Cardiac muscle cell (in vitro differentiated cells and primary cell): ENCODE data around the gene RFXAP. TPM values are rescaled to one million over a fixed set of nuclear protein-coding genes. Genes with fewer than 3 reads are reported as not detected.
A peak's percentile ranks its signal among the peaks of the same experiment; 100 is the strongest.

Experiments
- DNase-seq, 2 donors: peaks; one replicate each; pipeline versions ENCODE4 v3.0.0 to v3.0.0-alpha.2; 2010 to 2017; ENCODE audit warnings: low read depth in 1 of 2, low spot score in 1 of 2
- H3K27ac ChIP-seq: fragments of 200-600 bp; sonication (generic); 2 replicates; pipeline ENCODE4 v1.5.1; 2016
- H3K27me3 ChIP-seq: fragments of 200-600 bp; sonication (generic); 2 replicates; pipeline ENCODE4 v1.6.0; 2016; ENCODE audit warnings: control low read depth
- H3K36me3 ChIP-seq: fragments of 200-600 bp; sonication (generic); 2 replicates; pipeline ENCODE4 v1.5.1; 2016; ENCODE audit warnings: control low read depth
- H3K4me1 ChIP-seq: fragments of 200-600 bp; sonication (generic); 2 replicates; pipeline ENCODE4 v1.8.1; 2017; ENCODE audit warnings: low read depth, mild to moderate bottlenecking, mixed run types
- H3K4me3 ChIP-seq: fragments of 200-600 bp; sonication (generic); 2 replicates; pipeline ENCODE4 v1.5.1; 2016; ENCODE audit warnings: mild to moderate bottlenecking
- H3K9me3 ChIP-seq: fragments of 200-600 bp; sonication (generic); 2 replicates; pipeline ENCODE4 v1.5.1; 2017; ENCODE audit warnings: low read depth, mild to moderate bottlenecking, control low read depth
- CTCF ChIP-seq: IDR thresholded peaks from 2 replicates; pipeline ENCODE4 v1.5.1; 2012; ENCODE audit warnings: low read depth, mild to moderate bottlenecking, low read length
- polyA plus RNA-seq: library from polyadenylated mRNA; unstranded; fragments of >200 nt; fragmentation: Nextera tagmentation; extraction: Ambion mirVana; gene quantifications from 2 replicates; pipeline ENCODE4 v1.2.1, GENCODE V29; 2016
- total RNA-seq: library from RNA; depleted of rRNA; stranded (reverse); fragments of >200 nt; gene quantifications from 2 replicates; pipeline ENCODE4 v1.2.3, GENCODE V29; 2016

RFXAP gene
- total and polyA plus RNA-seq, 2 experiments from 2014 or later: 10.5 TPM

GRCh38 chr13:36857253-36857652 is 38.2 kb downstream of the RFXAP start:
- no peak for TF ChIP-seq CTCF
- no peaks in the 10 kb centered on the region for H3K9me3 ChIP-seq
- no peak overlapping the region for H3K27ac ChIP-seq
- H3K4me3 ChIP-seq: no peak overlapping the region
- H3K27me3 ChIP-seq: no peaks in the 10 kb centered on the region
- H3K36me3 ChIP-seq: peaks cover 25% of the 10 kb centered on the region
- no peak for DNase-seq
- H3K4me1 ChIP-seq: peaks cover 6% of the 10 kb centered on the region

GRCh38 chr13:36858290-36858689 is 39.3 kb downstream of the RFXAP start:
- H3K27ac ChIP-seq: no peak overlapping the region
- H3K9me3 ChIP-seq: no peaks in the 10 kb centered on the region
- peak; percentile 69 to 80 for DNase-seq
- peaks cover 6% of the 10 kb centered on the region for H3K4me1 ChIP-seq
- no peaks in the 10 kb centered on the region for H3K27me3 ChIP-seq
- peaks cover 17% of the 10 kb centered on the region for H3K36me3 ChIP-seq
- peak; percentile 54 for TF ChIP-seq CTCF
- H3K4me3 ChIP-seq: no peak overlapping the region

GRCh38 chr13:36859259-36859658 is 40.2 kb downstream of the RFXAP start:
- Histone ChIP-seq H3K4me1 (peaks cover 6% of the 10 kb centered on the region), H3K36me3 (peaks cover 16% of the 10 kb centered on the region), H3K27ac (no peak overlapping the region), H3K27me3 (no peaks in the 10 kb centered on the region), H3K9me3 (no peaks in the 10 kb centered on the region), H3K4me3 (no peak overlapping the region)
- no peak for DNase-seq
- TF ChIP-seq CTCF: no peak

- H3K36me3 ChIP-seq: peaks cover 24% of the 10 kb centered on the region
- H3K4me3 ChIP-seq: no peak overlapping the region
- TF ChIP-seq CTCF: no peak
- peak overlapping the region; percentile 26 for H3K27ac ChIP-seq
- no peaks in the 10 kb centered on the region for H3K27me3 ChIP-seq
- H3K4me1 ChIP-seq: peaks cover 6% of the 10 kb centered on the region
- H3K9me3 ChIP-seq: no peaks in the 10 kb centered on the region
- DNase-seq: peak in 1 of 2 donors; percentile 30
Observed at GRCh38 chr13:36862002-36862685, 43.1 kb downstream of the RFXAP start.

GRCh38 chr13:36862722-36863121 is 43.7 kb downstream of the RFXAP start:
- Histone ChIP-seq H3K27me3 (no peaks in the 10 kb centered on the region), H3K4me3 (no peak overlapping the region), H3K9me3 (no peaks in the 10 kb centered on the region), H3K36me3 (peaks cover 27% of the 10 kb centered on the region), H3K4me1 (peaks cover 6% of the 10 kb centered on the region), H3K27ac (peak overlapping the region; percentile 26)
- no peak for DNase-seq
- no peak for TF ChIP-seq CTCF
